NCI-H82 (cell line): Measurements from ENCODE around the gene DLGAP5.

Experiments
- DNase-seq: peaks from one replicate; lab custom pipeline; 2025; lab: John Stamatoyannopoulos, UW

The DLGAP5 gene

DNA sequence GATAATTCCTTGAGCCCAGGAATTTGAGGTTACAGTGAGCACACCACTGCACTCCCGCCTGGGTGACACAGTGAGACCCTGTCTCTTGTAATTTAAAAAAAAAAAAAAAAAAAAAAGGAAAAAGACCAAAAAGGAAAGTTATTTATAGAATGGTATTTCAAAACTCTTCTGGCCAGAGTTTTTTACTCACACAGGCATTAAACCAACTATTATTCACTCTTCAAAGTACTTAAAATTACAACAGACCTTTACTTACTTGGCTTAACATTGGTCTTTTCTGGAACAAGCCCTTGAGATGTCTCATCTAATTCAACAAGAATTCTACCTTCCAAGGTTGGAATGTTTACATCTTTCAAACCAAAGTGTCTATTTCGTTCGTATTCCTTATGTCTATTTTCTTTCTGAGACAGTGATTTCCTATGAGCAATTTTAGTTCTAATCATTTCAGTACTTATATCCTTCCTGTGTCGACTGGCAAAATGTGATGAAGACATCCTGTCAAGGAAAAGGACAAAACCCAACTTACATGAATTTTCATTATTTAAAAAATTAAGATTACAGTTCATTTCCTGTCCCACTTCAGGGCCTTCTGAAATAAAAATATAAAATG lies 2.6 kb downstream of the DLGAP5 start:
- DNase-seq: no peak

DNA sequence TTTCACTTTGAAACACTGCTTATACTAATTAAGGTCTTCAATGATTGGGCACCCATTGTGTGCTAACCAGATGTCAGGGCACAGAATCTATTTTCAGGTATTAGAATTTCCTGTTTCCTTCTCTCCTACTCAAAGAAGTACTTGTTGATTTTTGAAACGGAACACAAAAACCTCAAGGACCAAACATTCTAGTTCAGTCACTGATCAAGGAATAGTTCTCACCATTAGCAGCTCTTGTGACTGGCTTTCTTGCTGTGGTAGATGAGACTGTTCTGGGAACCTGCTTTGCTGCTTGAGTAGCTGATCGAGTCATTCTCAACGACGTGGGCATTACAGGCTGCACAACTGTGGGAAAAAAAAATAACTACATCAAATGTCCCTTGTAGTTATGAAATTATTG lies 11.0 kb downstream of the DLGAP5 start:
- DNase-seq: no peak

DNA sequence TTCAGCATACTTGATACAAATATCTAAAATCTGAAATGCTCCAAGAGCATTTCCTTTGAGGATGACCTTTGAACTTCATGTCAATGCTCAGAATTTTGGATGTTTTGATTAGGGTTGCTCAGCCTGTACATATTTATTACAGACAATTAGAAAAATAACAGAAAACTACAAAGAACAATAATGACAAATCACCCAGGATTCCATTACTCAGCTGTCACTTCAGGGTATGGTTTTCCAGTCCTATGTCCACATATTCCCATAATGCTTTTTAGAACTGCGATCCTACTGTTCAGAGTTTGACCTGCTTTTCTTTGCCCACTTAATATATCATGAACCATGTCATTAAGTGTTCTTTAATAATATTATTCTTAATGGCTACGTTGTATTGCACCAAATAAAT lies 11.4 kb downstream of the DLGAP5 start:
- DNase-seq: no peak

DNA sequence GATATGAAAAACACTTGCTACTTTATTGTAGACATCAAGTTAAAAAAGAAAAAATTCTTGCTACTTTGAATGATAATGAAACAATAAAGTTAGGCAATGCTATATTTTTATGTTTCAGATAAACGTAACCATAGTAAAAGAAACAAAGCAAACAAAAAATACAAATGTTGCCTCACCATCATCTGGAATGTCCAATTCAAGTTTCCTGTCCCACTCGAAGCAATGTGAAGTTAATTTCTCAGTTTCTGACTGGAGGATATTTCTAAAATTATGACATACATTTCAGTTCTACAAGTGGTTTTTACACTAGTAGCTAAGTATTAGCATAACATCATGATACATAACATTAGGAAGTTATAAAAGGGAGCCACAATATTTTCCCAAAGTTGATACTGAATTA lies 20.9 kb downstream of the DLGAP5 start:
- DNase-seq: no peak

DNA sequence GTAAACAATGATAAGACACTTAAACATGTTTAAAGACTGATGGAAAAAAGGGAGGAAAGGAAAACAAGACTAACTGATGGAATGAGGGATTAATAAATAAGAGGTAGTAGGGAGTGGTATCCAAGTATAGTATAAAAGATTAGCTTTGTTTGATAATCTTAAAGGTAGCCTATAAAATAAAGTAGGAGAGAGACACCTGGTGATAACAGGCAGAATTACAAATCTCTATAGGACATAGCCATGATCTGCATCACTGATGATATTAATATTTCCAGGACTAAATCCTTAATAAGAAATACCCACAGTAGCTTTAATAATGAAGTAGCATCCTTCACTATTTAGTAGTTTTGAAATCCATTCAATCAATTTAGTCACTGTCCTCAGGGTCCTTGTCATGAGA lies 30.4 kb downstream of the DLGAP5 start:
- DNase-seq: peak; percentile 8

DNA sequence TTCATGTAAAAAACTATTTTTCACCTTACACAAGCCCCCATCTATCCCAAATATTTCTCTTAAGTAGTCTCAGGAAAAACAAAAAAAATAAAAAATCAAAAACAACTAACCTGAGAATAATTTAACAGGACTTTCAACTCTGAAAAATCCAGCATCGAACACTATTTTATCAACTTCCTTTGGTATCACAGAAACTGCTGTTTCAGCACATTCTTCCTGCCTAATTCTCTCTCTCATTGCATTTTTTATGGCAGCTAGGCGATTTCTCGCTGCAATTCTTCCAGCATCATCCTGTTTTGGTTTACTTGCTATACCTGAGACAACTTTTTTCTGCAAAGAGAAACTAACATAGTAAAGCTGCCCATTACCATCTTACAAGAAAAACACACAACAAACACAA lies 33.0 kb downstream of the DLGAP5 start:
- DNase-seq: no peak

DNA sequence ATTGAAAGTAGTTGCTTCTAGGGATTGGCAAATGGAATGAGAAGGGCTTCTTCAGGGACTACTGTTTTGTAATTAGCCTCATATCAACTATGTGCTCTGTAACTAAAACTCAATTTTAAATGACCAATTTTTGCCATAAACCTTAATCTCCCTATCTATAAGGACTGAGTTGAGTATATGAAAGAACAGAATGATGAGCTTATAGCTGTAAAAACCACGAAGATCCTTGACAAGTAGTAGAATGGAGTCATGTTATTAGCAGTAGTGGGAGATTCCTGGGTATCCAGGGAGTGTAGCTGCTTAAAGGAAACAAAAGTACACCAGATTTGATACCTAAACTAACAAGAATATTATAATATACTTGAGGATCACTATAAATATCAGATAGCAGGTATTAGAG lies 34.3 kb downstream of the DLGAP5 start:
- DNase-seq: no peak

DNA sequence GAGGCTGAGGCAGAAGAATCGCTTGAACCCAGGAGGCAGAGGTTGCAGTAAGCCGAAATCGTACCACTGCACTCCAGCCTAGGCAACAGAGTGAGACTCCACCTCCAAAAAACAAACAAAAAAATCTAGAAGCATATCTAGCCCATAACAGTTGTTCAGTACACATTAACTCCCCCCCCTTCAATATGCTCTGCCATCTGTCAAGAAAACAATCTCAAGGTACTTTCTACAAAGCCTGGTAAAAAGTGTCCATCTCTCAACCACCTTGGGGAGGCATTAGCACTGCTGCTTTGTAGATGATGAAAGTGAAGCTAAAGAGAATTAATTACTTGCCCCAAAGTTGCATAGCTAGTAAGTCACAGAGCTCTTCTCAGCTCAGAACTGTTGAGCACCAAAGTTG lies 37.4 kb downstream of the DLGAP5 start:
- DNase-seq: peak; percentile 65

DNA sequence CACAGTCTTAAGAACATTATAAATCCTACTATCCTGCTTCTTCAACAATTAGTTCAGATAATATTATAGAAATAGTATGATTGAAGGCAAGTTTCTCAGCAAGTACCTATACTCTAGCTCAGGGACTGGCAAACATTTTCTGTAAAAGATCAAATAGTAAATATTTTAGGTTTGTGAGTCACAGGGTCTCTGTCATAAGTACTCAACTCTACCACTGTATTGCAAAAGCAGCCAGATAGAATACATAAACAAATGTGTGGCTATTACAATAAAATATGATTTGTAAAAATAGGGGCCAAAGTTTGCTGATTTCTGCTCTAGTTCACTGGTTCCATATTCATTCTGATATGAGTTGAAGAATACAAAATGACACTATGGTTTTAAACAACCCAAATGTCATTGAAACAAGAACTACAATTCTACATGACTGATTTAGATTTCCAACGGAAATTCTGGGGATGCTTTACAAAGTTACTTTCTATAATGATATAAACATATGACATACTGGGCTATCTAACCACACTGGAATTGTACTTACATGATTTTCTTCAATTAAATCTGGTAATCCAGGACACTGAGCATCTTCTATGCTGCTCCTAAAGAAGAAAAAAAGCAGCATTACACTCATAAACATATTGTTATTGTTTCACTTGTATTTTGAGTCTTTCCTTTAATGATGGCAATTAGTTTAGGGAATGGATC lies 39.2 kb downstream of the DLGAP5 start:
- no peak for DNase-seq

DNA sequence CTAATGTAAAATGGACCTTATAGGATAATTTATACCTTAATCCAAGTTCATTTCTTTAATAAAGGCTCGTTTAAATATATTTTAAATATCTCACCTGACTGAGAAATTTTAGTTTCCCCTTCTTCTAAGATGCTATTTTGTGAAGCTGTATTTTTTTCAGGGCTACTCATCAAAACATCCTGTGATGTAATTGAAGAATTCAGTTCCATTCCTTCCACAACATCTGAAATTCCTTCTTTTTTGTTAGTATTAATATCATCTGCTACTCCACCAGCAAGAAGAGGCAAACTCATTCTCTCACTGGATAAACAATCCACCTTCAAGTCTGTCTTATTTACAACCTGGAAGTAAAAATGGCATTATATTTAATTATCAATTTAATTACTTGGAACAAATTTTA lies 39.8 kb downstream of the DLGAP5 start:
- DNase-seq: no peak

DNA sequence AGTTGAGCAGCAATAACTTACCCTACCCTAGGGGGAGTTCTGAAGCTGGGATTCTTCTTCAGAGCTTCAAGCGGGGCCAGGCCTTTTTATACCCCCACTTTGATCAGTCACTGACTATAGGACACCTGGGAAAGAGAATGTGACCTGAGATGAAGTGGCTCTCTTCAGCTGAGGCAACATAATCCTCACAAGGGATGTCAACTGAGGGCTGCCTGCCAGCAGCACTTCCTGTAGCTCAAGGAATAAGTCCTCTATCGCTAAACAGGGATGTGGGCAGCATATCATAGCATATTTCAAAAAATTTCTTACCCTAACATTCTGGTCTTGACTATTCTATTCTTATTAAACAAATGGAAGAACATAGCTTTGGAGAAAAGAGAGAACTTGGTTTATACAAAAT lies 45.0 kb downstream of the DLGAP5 start:
- DNase-seq: no peak

DNA sequence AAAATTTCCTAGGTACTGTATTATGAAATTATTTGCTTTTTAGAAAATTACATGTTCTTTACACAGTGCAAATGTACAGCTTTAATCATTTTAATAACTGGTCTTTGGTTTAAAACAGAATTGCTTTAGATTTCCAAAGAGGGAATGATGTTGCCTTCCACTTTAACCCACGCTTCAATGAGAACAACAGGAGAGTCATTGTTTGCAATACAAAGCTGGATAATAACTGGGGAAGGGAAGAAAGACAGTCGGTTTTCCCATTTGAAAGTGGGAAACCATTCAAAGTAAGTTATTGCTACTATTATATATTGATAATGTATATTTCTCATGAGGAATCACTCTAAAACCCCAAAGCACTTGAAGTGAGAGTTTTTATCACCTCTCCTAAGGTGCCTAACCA lies 48.9 kb downstream of the DLGAP5 start:
- DNase-seq: no peak

DNA sequence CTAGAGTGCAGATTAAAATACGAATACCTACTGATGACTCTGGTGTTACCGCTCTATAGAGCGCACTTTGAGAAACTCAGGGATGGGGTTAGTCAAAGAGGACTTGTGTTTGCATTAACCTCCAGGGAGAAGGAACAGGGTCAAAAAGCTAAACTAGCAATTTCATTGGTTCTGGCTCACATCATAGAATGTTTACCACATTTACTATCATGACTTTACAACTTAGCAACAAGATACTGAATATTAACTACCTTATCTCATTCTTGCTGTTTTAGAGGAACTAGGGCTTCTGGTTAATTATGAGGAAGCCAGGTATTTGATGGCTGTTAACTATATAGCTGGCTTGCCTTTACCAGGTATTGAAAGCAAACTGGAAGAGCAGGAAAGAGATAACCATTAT lies 49.6 kb downstream of the DLGAP5 start:
- no peak for DNase-seq

DNA sequence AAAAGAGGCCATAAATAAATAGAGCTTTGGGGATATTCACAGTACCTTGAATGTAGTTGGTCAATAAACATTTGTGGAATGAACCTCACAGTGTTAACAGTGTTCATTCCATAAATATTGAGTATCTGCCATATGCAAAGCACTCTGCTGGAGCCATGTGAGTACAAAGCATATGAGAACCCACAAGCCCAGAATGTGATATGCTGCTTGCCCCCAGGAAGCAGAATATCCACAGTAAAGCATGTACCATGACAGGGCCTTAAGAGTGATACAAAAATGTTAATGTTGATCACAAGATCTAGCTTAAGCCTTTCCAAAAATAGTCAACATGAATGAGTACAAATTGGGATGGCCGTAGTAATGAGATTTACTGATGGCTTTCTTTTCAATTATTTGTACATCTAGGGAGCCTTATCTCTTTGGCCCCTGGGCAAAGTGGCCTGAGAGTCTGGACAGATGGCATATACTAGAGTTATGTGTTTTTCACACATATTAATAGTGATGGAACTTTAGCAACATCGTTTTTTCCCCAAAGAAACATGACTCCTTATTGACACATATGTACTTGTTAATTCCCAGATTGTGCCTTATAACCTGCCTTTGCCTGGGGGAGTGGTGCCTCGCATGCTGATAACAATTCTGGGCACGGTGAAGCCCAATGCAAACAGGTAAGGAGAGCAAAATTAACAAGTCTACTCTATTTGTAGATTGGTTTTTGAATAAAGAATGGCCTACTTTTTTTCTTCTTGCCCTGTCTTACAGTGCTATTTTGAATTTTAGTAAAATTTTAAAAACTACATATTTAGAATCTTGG lies 51.5 kb downstream of the DLGAP5 start:
- no peak for DNase-seq

DNA sequence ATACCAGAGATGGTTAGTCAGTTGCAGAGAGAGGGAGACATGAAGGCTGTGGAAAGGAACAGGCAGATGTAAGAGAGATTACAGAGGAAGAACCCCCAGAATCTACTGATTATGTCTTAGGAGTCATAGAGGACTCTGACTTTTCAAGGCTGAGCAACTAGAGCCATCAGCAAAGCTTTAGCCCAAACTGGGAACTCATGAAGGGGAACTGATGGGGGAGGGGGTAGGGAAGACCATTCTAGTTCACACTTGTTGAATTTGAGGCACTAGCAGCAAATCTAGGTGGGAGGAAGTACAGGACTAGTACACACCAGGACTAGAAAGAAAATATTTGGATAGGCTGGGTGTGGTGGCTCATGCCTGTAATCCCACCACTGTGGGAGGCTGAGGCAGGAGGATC lies 52.2 kb downstream of the DLGAP5 start:
- DNase-seq: no peak

DNA sequence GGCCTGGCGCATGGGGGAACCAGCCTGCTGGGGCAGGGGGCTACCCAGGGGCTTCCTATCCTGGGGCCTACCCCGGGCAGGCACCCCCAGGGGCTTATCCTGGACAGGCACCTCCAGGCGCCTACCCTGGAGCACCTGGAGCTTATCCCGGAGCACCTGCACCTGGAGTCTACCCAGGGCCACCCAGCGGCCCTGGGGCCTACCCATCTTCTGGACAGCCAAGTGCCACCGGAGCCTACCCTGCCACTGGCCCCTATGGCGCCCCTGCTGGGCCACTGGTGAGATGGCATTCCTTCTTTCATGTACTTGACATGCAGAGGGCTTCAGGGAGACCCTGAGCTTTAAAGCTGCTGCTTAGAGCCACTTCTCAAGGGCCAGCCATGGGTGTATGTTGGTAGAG lies 53.3 kb downstream of the DLGAP5 start:
- peak; percentile 35 for DNase-seq

DNA sequence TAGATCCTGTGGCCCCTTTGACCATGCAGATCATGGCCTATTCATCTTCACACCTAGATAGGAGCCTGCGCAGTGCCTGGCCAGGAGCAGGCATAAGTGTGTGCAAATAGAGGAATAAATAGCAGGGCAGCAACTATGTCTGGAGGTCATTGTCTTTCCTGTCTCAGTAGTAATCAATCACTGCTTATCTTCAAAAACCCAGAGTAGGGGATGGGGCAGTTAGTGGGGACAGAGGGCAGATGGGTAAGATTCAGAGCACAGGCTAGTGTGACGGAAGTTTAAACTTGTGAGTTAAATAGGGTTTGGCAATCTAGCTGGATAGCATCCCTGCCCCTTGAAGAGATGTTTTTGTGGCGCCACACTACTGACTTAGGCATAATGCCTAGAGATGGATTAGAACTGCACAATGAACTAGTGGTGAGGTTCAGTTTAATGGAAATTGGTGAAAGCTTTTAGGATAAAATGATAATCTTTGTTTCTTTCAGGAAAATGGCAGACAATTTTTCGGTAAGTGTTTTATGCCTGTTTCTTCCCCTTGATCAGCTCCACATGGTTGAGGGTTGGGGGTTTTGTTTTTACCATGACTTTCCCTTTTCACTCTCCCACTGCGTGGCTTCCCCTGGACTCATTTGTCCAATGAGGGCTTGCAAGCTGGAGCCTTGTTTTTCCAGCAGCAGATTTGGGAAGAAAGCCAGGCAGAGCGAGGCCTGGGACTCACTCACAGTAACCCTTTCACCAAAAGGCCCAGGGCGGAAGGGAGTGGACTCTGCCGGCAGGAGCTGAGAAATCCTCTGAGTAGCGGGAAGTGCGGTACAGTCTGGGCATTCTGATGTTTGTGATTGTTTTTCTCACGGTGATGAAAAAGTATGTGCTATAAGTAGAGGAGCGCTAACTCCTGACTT lies 54.2 kb downstream of the DLGAP5 start:
- DNase-seq: no peak

DNA sequence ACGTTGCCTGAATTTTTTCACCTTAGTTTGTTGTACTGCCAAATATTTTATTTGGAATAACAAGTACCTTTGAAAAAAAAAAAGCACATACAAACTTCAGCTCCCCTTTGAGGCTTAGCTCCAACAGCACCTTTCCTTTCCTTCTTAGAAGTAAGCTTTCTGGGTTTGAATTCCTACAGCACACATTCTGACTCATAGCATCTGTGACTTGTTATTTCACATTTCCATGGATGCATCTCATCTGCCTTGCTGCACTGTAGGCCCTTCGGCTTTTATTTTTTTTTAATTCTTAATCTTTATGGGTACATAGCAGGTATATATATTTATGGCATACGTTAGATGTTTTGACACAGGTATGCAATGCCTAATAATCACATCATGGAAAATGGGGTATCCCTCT lies 55.1 kb downstream of the DLGAP5 start:
- DNase-seq: no peak

DNA sequence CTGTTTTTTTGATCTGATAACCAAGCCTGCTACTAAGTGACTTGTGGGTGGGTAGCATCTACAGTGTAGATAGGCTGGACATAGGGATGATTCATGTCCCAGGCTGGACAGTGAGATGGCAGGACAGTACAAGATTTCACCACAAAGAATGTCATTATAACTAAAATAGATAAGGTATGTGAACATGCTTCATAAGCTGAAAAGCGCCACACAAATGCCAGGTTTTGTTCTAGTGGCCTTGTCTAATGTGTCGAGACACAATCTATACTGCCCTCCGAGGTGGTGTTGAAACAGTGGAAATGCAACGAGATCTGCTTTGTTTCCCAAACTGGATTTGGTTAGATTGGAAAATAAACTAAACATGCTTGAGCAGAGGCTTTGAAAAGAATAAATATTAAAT lies 58.0 kb downstream of the DLGAP5 start:
- DNase-seq: no peak

DNA sequence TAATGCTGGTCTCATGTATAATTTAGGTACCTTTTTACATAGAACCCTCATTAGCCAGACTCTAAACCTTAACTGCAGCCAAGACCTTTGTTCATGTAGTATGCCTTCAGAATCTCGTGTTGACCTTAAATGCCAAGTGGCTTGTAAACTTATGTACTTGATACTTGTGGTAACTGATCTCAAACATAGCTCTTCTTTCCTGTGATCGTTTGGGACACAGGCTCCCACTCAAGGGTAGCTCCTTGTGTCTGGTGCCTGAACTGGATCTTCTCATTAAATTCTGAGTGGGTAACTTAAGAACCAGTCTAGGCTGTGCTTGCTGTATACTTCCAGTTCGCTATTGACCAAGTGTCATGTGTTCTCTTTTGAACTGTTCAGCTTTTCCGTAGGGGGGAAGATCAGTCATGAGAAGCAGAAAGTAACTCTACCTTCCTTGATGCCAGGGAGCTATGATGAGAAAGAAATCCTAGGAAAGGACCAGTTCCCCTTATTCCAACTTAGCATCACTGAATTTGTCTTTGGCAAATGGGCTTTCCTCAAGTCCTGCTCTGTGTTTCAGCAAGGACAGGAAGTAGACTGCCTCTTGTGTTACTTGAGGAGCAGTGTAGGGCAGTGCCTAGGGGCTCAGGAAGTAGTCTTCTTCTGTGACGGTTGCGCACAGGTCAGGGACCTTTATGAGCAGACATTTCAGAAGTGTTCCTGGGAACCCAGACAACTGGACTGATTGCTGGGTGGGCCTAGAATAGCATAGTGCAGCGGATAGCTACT lies 59.8 kb downstream of the DLGAP5 start:
- DNase-seq: no peak

DNA sequence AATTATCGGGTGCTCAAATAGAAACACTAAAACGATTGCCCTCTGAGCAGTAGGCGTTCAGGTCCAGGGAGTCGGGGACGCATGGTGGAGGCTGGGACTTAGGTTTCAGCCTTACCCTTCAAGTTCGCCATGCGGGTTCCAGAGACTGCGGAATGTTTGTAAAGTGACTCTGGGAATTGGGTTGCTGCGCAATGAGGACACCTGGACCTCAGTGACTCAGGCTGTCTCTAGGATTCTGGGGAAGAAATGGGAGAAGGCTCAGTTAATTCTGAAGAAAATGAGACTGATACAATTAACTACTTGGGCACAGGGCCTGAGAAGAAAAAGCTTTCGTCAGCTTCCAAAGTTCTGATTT lies 61.2 kb downstream of the DLGAP5 start:
- no peak for DNase-seq
